GM19452 (cell line): Measurements from ENCODE around the gene SUN2.

Experiments
- ATAC-seq: cut with Tn5 transposase; IDR thresholded peaks from one replicate; pipeline ENCODE4 v1.9.1; 2021; ENCODE audit not compliant: unreplicated experiment

The SUN2 gene

GRCh38 chr22:38781033-38781432 lies 25.2 kb upstream of the SUN2 start:
- ATAC-seq = no peak

GRCh38 chr22:38777087-38777671 lies 21.4 kb upstream of the SUN2 start:
- ATAC-seq = no peak

- ATAC-seq = no peak
Measured at GRCh38 chr22:38776086-38776485, 20.3 kb upstream of the SUN2 start.

GRCh38 chr22:38775656-38776055 lies 19.9 kb upstream of the SUN2 start:
- ATAC-seq = no peak

GRCh38 chr22:38774496-38775166 lies 18.8 kb upstream of the SUN2 start:
- ATAC-seq = no peak

- ATAC-seq = no peak
Measured at GRCh38 chr22:38773363-38773946, 17.7 kb upstream of the SUN2 start.

- ATAC-seq = no peak
Measured at GRCh38 chr22:38772623-38772873, 16.8 kb upstream of the SUN2 start.

GRCh38 chr22:38770257-38770949 lies 14.6 kb upstream of the SUN2 start:
- ATAC-seq = no peak

- no peak for ATAC-seq
Measured at GRCh38 chr22:38768036-38768435, 12.2 kb upstream of the SUN2 start.

GRCh38 chr22:38767313-38767712 lies 11.5 kb upstream of the SUN2 start:
- ATAC-seq = no peak

GRCh38 chr22:38766076-38766777 lies 10.4 kb upstream of the SUN2 start:
- no peak for ATAC-seq

GRCh38 chr22:38762551-38762983 lies 6.8 kb upstream of the SUN2 start:
- ATAC-seq = no peak

GRCh38 chr22:38761202-38762162 lies 5.7 kb upstream of the SUN2 start:
- ATAC-seq = no peak

- ATAC-seq = no peak
Measured at GRCh38 chr22:38760477-38761201, 4.8 kb upstream of the SUN2 start.

- no peak for ATAC-seq
Measured at GRCh38 chr22:38759005-38759404, 3.2 kb upstream of the SUN2 start.

GRCh38 chr22:38758276-38758945 lies 2.6 kb upstream of the SUN2 start:
- ATAC-seq = no peak

GRCh38 chr22:38757464-38757757 lies 1.6 kb upstream of the SUN2 start:
- ATAC-seq = no peak

GRCh38 chr22:38756711-38757463 lies 1.1 kb upstream of the SUN2 start:
- no peak for ATAC-seq
